GM21825 (cell line): ENCODE measurements around the gene MID1.
"Not testable (repeated sequence)": the region's sequence is repeated elsewhere in the genome, so short reads cannot be mapped to it uniquely, and the experiment has no call there.

Experiments
- ATAC-seq: cut with Tn5 transposase; IDR thresholded peaks from one replicate; pipeline ENCODE4 v1.9.1; 2021; ENCODE audit warnings: mild to moderate bottlenecking, moderate library complexity; ENCODE audit not compliant: unreplicated experiment

MID1 gene

GRCh38 chrX:10618961-10619360 is 1.4 kb downstream of the MID1 start:
- no peak for ATAC-seq

- no peak for ATAC-seq
Measured at GRCh38 chrX:10617999-10618351, 2.4 kb downstream of the MID1 start.

- ATAC-seq = no peak
Measured at GRCh38 chrX:10617186-10617998, 3.0 kb downstream of the MID1 start.

DNA sequence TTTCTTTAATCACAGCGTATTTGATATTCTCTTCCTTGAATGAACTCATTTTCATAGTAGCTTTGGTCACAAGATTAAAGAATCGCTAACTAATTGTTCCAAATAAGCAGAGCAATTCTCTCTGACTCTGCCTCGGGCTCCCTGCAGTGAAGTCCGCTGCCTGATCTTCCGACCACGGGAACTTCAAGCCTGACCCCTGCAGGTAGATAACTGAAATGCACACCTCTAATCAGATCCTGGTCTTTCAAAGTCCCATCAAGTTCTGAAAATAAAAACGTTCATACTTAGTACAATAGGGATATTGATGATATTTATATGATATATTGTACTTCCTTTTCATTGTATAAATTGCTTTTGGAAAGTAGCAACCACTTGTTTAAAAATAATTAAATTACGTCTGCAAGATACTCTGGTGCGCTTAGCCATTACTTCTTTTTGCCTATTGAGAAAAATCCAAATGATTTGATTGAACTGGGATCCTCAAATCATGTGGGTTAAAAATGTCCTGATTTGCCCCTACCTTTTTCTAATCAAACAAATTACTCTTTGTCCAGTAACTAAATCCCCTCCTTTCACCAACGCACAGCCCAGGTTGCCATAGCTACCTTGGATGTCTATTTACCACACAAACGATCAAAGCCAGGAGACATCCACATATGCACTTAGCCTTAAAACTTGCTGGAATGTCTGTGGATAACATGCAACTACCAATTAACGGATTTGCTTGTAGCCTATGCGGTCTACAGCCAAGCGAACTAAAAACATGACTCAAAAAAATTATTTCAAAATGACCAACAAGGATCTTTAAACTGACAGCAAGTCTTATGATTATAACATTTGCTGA is 4.2 kb downstream of the MID1 start:
- ATAC-seq = no peak

- no peak for ATAC-seq
Measured at GRCh38 chrX:10612215-10612614, 8.2 kb downstream of the MID1 start.

DNA sequence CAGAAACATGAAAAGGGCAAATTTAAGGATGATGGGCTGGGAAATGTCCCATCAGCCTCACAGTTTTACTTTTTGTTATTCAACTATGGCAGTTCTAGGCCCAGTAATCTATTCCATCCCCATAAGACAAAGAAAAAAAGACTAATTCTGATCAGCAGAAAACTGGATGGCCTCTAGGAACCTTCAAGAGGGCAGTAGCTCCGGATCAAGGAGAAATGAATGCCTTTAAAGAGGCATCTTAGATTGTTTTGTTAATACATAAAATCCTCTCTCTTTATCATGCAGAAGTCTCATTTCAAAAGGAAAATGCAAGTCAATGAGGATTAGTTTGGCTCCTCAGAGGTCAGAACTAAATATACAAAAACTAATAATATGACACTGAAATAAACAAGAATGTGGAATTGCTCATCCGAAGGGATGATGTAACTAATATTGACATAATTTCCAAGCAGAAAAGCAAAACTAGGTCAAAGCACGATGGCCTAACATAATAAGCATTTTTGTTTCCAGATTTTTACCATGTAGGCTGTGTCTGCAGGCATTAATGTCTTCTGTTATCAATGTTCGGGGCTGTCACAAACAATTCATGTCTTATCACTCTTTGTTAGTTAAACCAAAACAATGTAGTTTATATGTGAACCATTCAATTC is 8.8 kb downstream of the MID1 start:
- no peak for ATAC-seq

- no peak for ATAC-seq
Measured at GRCh38 chrX:10608099-10608498, 12.3 kb downstream of the MID1 start.

- no peak for ATAC-seq
Measured at GRCh38 chrX:10607233-10607632, 13.2 kb downstream of the MID1 start.

- ATAC-seq = no peak
Measured at GRCh38 chrX:10603612-10604011, 16.8 kb downstream of the MID1 start.

DNA sequence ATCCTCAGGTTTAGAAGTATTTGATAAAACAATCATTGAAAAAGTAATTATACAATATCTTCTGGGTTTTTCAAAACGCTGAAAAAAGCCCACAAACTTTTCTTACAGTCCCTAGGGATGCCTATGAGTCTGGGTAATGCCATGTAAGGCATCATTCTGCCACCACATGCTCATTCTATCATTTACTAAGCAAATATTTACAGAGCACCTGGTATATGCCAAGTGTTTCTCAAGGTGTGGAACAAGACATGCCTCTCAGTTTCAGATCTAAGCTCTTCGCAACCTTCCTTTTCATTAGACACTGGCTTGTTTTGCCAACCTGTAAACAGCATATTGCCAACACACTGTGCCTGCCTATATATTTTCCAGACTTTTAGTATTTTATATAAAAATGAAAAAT is 17.7 kb downstream of the MID1 start:
- ATAC-seq = no peak

- ATAC-seq = no peak
Measured at GRCh38 chrX:10600479-10600878, 19.9 kb downstream of the MID1 start.

GRCh38 chrX:10598540-10598939 is 21.8 kb downstream of the MID1 start:
- no peak for ATAC-seq

DNA sequence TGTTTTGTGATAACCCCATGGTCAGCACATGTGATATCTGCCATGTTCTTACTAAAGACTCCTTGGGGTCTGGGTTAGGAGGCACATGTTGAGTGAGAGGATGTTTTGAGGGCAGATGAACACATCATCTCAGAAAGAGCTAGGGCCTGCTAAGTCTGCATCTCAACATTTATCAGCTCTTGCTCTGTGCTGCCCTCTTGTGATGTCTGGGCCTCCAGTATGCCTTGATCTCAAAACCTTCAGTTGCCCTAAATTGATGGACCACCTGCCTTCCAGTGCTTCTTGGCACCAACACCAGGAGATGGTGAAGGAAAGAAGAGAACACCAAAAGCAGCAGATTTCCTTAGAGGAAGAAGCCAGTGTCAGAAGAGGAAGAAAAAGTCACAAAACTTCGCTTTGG is 22.5 kb downstream of the MID1 start:
- ATAC-seq = no peak

- ATAC-seq = no peak
Measured at GRCh38 chrX:10591363-10592335, 28.7 kb downstream of the MID1 start.

GRCh38 chrX:10589787-10590186 is 30.6 kb downstream of the MID1 start:
- ATAC-seq = not testable (repeated sequence)

- ATAC-seq = no peak
Measured at GRCh38 chrX:10589098-10589497, 31.3 kb downstream of the MID1 start.

DNA sequence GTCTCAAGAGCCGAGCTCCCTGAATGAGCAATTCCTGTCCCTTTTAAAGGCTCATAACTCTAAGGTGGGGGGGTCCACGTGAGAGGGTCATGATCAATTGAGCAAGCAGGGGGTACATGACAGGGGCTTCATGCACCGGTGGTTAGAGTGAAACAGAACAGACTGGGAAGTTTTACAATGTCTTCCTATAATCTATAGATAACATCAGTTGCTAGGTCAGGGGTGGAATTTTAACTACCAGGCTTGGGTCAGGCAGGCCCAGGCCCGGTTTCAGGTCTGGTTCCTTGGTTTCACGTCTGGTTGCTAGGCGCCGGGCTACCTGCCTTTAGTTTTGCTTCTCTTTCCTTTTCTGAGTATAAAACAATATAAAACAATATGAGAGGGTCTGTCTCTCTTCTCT is 35.5 kb downstream of the MID1 start:
- not testable (repeated sequence) for ATAC-seq

GRCh38 chrX:10582945-10583344 is 37.4 kb downstream of the MID1 start:
- no peak for ATAC-seq

GRCh38 chrX:10582215-10582733 is 38.1 kb downstream of the MID1 start:
- no peak for ATAC-seq
